Lower lobe of right lung (tissue), 2 donors: Measurements from ENCODE around the gene DNAJC30. TPM values are rescaled to one million over a fixed set of nuclear protein-coding genes. Genes with fewer than 3 reads are reported as not detected.

ENCODE experiments used
- ATAC-seq, 2 donors: fragments of 200-7000 bp; cut with Tn5 transposase; one replicate each; pipeline ENCODE4 v1.9.1; 2020 to 2022; ENCODE audit warnings: mild to moderate bottlenecking in 2 of 2, moderate library complexity in 2 of 2
- DNase-seq: peaks from one replicate; pipeline ENCODE4 v3.0.0-alpha.2; 2020
- H3K27ac ChIP-seq: fragments of 200-600 bp; one replicate; pipeline ENCODE4 v1.8.0; 2022
- H3K27me3 ChIP-seq: fragments of 200-600 bp; one replicate; pipeline ENCODE4 v1.8.0; 2022; ENCODE audit warnings: low read depth
- H3K36me3 ChIP-seq: fragments of 200-600 bp; one replicate; pipeline ENCODE4 v1.8.0; 2022; ENCODE audit warnings: mild to moderate bottlenecking
- H3K4me1 ChIP-seq: fragments of 200-600 bp; one replicate; pipeline ENCODE4 v1.8.0; 2022
- H3K4me3 ChIP-seq: fragments of 200-600 bp; one replicate; pipeline ENCODE4 v1.8.0; 2022; ENCODE audit warnings: mild to moderate bottlenecking
- H3K9me3 ChIP-seq: fragments of 200-600 bp; one replicate; pipeline ENCODE4 v1.8.0; 2022
- CTCF ChIP-seq: fragments of 200-600 bp; IDR thresholded peaks from one replicate; pipeline ENCODE4 v1.8.0; 2022; ENCODE audit warnings: antibody characterized with exemption, mild to moderate bottlenecking
- intact Hi-C: fragments of 100-400 bp; cut with DNase I; formaldehyde crosslinking; loops from one replicate; pipeline ENCODE4 v1.11.0; 2022
- total RNA-seq: library from RNA; stranded (reverse); fragmentation: NEBNext Ultra II Directional; extraction: Animal tissue kit (Norgen Biotek cat#: 25700); gene quantifications from one replicate; pipeline ENCODE4 v1.2.1, GENCODE V29; 2021
- donor health status: DM: no; HTN: yes; CAD: no; lungs with severe emphysema.

DNAJC30 gene
- total RNA-seq, 1 donor from 2014 or later: 10.5 TPM

- ATAC-seq (no peak), DNase-seq (no peak)
- intact Hi-C loops: no loop called here
- Histone ChIP-seq H3K9me3 (no peaks in the 10 kb centered on the region), H3K27me3 (no peaks in the 10 kb centered on the region), H3K27ac (no peak overlapping the region), H3K4me3 (no peak overlapping the region), H3K36me3 (peaks cover 22% of the 10 kb centered on the region), H3K4me1 (peaks cover 17% of the 10 kb centered on the region)
- no peak for TF ChIP-seq CTCF
Measured at GRCh38 chr7:73702665-73703064, 19.4 kb upstream of the DNAJC30 start.

- Histone ChIP-seq H3K27ac (no peak overlapping the region), H3K9me3 (no peaks in the 10 kb centered on the region), H3K4me3 (no peak overlapping the region), H3K4me1 (peaks cover 17% of the 10 kb centered on the region), H3K36me3 (peaks cover 27% of the 10 kb centered on the region), H3K27me3 (no peaks in the 10 kb centered on the region)
- ATAC-seq (no peak), DNase-seq (no peak)
- no peak for TF ChIP-seq CTCF
- intact Hi-C loops: no loop called here
Measured at GRCh38 chr7:73702226-73702625, 19.0 kb upstream of the DNAJC30 start.

GRCh38 chr7:73701357-73701995, 18.2 kb upstream of the DNAJC30 start:
- Histone ChIP-seq H3K27me3 (no peaks in the 10 kb centered on the region), H3K27ac (no peak overlapping the region), H3K4me3 (no peak overlapping the region), H3K36me3 (peaks cover 34% of the 10 kb centered on the region), H3K4me1 (peaks cover 17% of the 10 kb centered on the region), H3K9me3 (no peaks in the 10 kb centered on the region)
- ATAC-seq (peak in 1 of 2 donors; percentile 28), DNase-seq (no peak)
- intact Hi-C loops: no loop called here
- TF ChIP-seq CTCF: peak; percentile 54

GRCh38 chr7:73700581-73701134, 17.4 kb upstream of the DNAJC30 start:
- TF ChIP-seq CTCF: no peak
- H3K36me3 ChIP-seq: peaks cover 42% of the 10 kb centered on the region
- no peak for ATAC-seq
- intact Hi-C loops: no loop called here
- peaks cover 16% of the 10 kb centered on the region for H3K4me1 ChIP-seq
- no peak overlapping the region for H3K27ac ChIP-seq
- no peak overlapping the region for H3K4me3 ChIP-seq
- no peaks in the 10 kb centered on the region for H3K9me3 ChIP-seq
- H3K27me3 ChIP-seq: no peaks in the 10 kb centered on the region
- no peak for DNase-seq

GRCh38 chr7:73700069-73700423, 16.8 kb upstream of the DNAJC30 start:
- Histone ChIP-seq H3K36me3 (peaks cover 48% of the 10 kb centered on the region), H3K4me1 (peaks cover 10% of the 10 kb centered on the region), H3K27me3 (no peaks in the 10 kb centered on the region), H3K4me3 (no peak overlapping the region), H3K27ac (no peak overlapping the region), H3K9me3 (no peaks in the 10 kb centered on the region)
- no peak for DNase-seq
- intact Hi-C loops: no loop called here
- no peak for TF ChIP-seq CTCF
- ATAC-seq: no peak
